Measurements from ENCODE around the gene PAQR6.

DNA sequence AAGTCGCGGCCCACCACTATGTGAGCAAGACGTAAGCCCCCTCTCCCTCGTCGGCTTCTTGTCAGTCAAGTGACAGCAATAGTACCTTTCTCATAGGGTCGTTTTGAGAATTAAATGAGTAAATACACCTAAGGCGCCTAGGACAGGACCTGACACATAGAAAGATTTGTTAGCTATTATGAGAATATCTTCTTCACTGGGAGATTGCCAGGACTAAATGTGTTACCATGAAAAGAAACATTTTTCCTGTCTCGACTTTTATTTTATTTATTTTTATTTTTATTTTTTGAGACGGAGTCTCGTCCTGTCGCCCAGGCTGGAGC lies 34.3 kb downstream of the PAQR6 start:
- TF ChIP-seq POLR2AphosphoS5 (IDR thresholded peaks at IDR 0.05; ENCODE audit: low read depth, low read length) (no peak), POLR2A (IDR thresholded peaks at IDR 0.05; ENCODE audit: low read depth, low read length) (no peak), TAF1 (IDR thresholded peaks at IDR 0.05; ENCODE audit: low read depth, low read length) (no peak), SPI1 (IDR thresholded peaks at IDR 0.05; ENCODE audit: low read depth, low read length) (no peak), POU2F2 (IDR thresholded peaks at IDR 0.05; ENCODE audit: low read depth, low read length) (no peak), PAX5 (IDR thresholded peaks at IDR 0.05; ENCODE audit: insufficient read depth, low read length, severe bottlenecking) (no peak)
